ENCODE results near the gene FAM3A.

DNA sequence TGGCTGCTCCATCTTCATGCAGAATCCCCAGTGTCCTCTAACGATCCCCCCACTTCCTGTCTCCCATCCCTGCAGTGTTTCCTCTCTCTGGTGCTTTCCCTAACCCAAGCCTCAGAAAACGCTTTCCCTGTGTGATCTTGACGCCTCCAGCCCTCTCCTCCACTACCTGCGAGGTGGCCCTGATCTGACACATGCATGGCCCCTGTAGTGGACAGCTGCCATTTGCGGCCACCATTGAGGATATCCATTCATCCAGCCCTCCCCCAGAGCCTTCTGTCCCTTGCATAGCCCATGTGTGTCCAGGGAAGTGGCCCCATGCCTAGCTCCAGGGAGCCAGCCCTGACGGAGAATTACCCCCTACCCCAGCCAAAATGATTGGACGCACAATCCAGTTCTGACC is 32.7 kb downstream of the FAM3A start:
- TF ChIP-seq CREB1 (CRISPR knock-in tag; IDR thresholded peaks at IDR 0.05) = no peak
- TF ChIP-seq, protein P1, sequence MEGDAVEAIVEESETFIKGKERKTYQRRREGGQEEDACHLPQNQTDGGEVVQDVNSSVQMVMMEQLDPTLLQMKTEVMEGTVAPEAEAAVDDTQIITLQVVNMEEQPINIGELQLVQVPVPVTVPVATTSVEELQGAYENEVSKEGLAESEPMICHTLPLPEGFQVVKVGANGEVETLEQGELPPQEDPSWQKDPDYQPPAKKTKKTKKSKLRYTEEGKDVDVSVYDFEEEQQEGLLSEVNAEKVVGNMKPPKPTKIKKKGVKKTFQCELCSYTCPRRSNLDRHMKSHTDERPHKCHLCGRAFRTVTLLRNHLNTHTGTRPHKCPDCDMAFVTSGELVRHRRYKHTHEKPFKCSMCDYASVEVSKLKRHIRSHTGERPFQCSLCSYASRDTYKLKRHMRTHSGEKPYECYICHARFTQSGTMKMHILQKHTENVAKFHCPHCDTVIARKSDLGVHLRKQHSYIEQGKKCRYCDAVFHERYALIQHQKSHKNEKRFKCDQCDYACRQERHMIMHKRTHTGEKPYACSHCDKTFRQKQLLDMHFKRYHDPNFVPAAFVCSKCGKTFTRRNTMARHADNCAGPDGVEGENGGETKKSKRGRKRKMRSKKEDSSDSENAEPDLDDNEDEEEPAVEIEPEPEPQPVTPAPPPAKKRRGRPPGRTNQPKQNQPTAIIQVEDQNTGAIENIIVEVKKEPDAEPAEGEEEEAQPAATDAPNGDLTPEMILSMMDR (IDR thresholded peaks at IDR 0.05) = no peak
- TF ChIP-seq GABPB1 (CRISPR knock-in tag; IDR thresholded peaks at IDR 0.05) = no peak
